HG02623 (cell line): ENCODE results near the gene TMEM107.
A peak's percentile ranks its signal among the peaks of the same experiment; 100 is the strongest.
"Not testable (repeated sequence)": the region's sequence is repeated elsewhere in the genome, so short reads cannot be mapped to it uniquely, and the experiment has no call there.

Experiments used
- ATAC-seq: cut with Tn5 transposase; IDR thresholded peaks from one replicate; pipeline ENCODE4 v1.9.1; 2021; ENCODE audit warnings: moderate library complexity; ENCODE audit not compliant: unreplicated experiment

Gene TMEM107

DNA sequence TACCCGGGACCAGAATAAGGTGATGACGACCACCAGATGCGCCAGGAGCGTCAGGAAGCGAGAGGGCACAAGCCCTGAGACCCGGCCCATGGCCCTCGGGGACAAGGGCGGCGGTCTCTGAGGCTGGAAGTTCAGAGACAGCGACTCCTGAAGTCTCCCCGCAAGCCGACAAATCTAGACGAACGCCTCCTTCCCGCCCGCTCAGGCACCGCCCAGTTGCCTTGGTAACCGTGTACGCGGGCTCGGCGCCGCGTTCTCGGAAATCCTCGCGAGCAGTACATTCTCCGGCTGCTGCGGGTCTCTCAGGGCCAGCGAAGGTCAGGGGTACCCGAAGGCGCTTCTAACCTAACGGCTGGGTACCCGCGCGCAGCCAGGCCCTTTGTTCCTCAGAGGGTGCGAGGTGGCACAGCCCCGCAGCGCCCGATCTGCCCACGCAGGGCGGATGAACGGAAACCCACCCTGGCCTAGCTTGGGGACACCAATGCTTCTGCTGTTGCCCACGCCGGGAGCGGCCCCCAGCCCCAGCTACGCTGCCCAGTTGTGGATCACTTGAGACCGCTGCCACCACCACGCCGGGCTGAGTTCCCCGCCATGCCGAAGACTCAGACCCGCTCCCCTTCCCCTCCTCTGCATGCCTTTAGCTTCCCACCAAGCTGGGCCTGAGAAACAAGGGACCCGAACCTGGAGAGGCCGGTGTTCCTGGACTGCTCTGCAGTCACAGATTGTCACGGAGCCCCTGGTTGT, at the start of gene TMEM107:
TSS of gene TMEM107 (minus strand) at position 184 of the 744 bp plus-strand sequence. CDS start at position 90, 94 bp downstream.
- ATAC-seq, result peak; percentile 33

DNA sequence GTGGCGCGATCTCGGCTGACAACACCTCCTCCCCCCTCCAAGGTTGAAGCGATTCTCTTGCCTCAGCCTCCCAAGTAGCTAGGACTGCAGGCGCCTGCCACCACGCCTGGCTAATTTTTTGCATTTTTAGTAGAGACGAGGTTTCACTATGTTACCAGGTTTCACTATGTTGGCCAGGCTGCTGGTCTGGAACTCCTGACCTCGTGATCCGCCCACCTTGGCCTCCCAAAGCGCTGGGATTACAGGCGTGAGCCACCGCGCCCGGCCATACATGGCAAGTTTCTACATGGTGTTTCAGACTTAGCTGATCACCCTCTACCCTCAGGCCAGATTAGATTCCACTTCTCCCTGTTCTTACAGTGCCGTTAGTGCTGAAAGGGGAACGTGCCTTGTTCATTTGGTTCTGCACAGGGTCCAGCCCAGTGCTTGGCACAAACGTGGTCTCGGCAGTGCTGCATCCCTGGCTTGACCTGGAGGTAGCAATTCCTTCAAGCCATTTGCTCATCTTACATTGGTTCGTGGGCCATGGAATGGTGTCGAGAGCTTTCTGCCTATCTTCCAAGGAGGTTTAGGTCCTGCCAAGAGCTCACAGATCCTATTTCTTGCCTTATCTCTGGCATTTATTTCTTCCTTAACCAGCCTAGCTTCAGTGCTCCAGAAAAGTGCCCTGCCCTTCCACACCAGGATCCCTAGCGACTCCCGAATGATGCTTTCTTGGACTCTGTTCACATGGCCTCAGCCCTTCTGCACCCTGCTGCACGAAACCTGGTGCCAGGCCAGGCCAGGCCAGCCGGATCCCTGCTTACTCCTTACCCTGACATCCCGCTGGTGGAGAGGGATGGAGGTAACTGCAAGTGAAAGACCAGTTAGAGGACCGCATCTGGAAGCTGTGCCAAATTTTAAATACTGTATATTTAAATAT, 49.0 kb upstream of the TMEM107 start:
- ATAC-seq, result no peak

DNA sequence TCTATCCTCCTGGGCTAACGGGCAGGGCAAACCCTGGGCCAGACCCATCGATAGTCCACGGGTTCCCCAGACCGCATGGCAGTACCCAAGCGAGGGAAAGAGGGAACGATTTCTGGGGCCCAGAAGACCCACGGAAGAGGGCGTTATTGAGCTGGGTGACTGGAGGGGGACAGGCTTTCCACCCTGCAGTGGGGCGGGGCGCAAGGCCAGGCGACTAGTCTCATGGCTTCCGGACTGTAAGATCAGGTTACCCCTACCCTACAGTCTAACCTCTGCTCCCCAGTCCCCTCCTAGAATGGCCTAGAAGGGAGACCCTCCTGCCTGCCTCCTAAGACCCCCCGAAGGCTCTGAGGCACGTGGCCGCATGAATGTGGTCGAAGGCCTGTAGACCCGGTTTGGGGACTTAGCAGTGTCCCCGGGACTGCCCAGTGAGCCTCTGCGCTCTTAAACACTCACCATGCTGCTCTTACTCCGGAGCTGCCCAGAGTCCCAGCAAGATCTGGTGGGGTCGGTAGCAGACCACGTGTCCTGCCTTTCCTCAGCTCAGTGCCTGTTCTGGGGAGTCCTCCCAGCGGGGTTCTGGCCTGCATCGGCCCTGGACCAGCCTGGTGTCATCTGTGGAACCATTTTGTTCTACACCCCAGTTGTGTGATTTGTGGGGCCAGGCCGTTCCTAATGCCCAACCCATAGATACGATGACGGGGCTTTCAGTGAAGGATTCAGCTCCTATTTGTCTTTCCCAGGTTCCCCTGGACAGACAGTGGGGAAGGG, 47.4 kb upstream of the TMEM107 start:
- no peak for ATAC-seq

DNA sequence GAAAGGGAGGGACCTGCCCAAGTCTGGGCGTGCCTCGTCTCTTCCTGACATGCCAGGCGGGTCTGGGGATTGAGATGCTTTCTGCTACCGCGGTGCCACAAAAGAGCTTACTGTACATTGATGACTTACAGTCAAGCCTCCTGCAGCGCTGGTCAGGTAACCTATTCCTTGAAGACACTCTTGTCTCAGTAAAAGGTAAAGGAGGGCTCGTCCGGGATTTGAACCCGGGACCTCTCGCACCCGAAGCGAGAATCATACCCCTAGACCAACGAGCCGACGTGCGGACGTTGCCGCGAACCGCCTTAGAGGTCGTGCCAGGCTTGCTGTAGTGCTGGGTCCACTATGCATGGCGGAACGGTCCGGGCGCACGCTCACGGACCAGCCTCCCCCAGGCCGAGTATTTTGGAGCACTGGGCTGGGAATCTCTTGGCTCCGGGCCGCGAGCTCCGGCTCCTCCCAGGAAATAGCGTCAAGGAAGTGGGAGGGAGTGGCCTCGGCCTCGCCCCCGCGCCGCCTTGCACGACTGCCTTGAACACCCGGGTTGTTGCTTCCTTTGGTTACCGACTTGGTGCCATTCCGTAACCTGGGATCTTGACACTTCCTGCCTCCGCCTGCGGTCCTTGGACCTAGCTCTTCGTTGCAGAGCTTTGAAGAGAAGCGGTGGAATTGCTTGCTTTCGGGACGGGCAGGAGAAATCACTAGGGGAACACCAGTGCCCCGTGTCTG, 46.6 kb upstream of the TMEM107 start:
- ATAC-seq, result peak; percentile 17

DNA sequence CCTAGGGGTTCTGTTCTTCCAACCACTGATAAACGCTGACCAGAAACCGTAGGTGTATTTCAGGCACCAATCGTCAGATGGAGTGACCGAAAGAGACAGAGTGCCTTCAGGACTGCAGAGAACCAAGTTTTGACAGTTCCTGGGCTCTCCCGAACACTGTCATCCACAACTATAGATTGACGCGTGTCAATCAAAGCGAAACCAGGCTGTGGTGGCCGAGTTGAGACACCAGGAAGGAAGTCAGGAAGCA, 46.1 kb upstream of the TMEM107 start:
- peak; percentile 31 for ATAC-seq

DNA sequence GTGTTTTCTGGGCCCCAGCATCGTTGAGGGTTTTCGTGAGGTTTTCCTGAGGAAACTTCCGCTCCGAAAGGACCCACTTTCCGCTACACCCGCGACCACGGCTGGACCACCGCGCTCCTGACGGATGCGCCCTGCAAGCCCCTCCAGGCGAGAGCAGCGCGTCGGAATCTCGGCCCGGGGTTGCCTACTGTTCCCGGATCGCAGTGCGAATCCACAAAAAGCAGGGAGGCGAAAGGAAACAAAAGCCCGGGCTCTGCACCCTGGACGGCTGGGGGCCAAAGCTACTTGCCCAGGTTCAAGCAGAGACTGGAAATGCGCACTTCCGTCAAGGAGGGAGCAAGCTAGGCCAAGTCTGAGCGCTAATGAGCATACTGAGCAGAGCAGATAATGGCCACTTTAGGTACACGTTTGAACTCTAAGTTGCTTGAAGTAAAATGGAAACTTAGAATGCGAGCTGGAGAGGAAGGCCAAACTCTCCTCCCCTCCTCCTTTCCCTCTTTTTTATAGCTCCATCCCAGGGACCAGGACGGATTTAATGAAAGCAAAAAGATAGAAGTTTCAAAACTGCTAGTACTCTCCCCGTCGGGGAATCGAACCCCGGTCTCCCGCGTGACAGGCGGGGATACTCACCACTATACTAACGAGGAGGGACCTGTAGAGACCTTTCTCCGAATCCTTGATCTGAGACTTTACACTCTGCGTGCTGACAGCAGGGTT, 45.6 kb upstream of the TMEM107 start:
- ATAC-seq, result peak; percentile 39

DNA sequence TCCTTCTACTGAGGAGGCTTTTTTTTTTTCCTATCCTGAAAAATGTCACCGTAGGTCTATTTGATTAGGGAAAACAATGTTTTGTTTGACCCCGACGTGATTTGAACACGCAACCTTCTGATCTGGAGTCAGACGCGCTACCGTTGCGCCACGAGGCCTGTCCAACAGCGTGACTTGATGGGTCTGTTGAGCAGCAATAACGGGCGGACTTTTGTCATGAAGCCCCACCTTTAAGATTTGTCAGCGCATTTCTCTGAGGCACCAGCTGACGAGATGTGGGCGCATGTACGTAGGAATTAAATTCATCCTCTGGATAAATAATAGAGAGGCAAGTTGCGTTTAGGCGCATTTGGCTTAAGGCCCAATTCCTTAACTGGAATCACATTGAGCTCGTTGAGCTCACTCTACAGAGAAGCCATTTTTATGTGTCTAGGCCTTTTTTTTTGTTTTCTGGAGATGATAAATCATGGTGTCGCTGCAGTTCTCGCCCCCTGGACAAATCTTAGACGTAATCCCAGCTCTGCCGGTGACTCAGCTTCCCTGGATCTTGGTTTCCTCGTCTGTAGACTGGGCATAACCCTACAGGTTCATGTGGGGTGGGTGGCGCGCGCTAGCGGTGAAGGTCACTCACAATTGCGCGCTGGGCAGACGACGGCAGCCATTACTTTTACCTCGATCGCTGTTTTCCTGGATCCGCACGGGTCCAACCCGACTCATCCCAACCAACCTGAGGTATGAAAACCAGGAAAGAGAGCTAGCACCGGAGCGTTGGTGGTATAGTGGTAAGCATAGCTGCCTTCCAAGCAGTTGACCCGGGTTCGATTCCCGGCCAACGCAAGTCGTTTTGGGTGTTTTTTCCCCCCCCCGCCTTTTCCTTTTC, 44.8 kb upstream of the TMEM107 start:
- ATAC-seq, result no peak

DNA sequence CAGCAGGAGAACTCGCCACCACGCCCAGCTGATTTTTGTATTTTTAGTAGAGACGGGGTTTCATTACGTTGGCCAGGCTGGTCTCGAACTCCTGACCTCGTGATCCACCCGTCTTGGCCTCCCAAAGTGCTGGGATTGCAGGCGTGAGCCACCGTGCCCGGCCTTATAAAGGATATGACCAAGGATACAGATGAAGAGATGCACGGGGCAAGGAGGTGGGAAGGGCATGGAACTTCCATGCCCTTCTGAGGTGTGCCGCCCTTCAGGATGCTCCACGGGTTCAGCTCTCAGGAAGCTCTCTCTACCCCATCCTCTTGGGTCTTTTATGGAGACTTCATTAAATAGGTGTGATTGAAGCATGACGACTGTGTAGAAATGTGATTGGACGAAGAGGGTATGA, 37.8 kb upstream of the TMEM107 start:
- ATAC-seq, result not testable (repeated sequence)

DNA sequence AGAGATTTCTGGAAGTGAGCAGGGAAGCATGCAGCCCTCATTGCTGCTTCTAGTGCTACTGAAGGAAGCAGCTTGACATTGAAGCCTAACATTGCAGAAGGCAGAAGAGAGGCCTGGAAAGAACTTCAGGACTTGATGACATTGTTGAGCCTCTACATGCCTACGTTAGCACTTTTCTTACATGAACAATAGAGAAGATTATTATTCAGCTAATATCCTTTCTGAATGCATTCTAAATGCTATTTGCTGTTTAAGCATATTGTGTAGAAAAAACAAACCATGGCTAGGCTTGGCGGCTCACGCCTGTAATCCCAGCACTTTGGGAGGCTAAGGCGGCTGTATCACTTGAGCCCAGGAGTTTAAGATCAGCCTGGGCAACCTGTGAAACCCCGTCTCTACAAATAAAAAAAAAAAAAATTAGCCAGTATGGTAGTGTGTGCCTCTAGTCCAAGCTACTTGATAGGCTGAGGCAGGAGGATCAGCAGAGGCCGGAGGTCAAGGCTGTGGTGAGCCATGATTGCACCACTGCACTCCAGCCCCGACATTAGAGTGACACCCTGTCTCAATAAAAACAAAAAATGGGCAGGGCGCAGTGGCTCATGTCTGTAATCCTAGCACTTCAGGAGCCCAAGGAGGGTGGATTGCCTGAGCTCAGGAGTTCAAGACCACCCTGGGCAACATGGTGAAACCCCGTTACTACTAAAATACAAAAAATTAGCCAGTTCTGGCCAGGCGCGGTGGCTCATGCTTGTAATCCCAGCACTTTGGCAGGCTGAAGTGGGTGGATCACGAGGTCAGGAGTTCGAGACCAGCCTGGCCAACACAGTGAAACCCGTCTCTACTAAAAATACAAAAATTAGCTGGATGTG, 36.4 kb upstream of the TMEM107 start:
- ATAC-seq, result no peak

DNA sequence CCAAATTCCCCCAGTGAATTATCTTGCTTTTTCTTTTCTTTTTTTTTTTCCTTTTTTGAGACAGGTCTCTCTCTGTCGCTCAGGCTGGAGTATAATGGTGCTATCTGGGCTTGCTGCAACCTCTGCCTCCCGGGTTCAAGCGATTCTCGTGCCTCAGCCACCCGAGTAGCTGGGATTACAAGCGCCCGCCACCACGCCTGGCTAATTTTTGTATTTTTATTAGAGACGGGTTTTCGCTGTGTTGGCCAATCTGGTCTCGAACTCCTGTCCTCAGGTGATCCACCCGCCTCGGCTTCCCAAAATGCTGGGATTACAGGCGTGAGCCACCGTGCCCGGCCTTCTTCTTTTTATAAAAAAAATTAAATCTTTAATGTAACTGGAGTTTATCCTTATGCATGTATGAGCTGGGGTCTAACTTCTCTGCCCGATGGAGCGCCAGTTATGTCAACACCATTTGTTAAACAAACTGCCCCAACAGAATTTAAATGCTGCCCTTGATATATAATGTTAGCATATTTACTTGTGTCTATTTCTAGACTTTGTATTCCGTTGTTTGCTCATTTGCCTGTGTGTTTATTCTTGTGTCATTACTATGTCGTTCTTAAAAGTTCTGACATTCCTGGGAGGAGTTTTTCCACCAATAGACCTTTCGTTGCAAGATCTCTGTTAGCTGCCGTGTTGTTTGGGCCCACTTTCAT, 34.7 kb upstream of the TMEM107 start:
- no peak for ATAC-seq

DNA sequence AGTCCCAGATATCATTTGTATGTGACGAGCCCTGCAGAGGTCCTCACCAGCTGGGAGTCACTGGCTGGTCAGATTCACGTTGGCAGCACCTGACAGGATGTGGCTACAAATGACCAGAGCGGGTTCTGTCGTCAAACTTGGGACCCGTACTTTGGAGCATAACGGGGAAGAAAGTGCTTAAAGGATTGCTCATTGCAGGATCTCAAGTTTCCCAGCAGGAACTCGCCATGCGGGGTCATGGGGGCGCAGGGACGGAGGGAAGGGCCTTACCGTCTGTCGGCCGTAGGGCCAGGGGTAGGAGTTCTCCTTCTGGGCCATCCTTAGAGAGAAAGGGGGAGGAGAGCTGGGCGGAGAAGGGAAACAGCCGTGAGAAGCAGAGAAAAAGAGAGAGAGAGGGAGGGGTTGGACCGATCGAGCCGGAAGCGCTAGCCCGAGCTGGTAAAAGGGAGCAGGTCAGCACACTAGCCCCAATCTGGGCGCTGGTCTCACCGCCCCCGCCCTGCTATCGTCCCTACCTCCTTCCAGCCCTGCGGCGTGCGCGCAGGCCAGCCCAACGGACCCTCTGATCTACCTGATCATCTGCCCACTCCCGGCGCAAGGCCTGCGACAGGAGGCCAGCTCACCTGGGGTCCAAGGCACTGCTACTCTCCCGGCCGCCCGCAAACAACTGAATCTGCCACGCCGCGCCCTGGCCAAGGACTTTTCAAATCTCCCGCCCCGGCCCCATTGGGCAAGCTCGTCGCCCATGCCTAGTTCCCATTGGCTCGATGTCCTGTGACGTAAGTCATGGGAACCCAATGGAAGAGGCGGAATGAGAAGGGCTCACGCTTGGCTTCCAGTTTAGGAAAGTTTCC, 34.0 kb upstream of the TMEM107 start, which contains the start of gene AURKB:
TSS of gene AURKB (minus strand) at position 669 of the 854 bp plus-strand sequence. CDS start at position 318, 351 bp downstream.
- ATAC-seq, result peak; percentile 83

DNA sequence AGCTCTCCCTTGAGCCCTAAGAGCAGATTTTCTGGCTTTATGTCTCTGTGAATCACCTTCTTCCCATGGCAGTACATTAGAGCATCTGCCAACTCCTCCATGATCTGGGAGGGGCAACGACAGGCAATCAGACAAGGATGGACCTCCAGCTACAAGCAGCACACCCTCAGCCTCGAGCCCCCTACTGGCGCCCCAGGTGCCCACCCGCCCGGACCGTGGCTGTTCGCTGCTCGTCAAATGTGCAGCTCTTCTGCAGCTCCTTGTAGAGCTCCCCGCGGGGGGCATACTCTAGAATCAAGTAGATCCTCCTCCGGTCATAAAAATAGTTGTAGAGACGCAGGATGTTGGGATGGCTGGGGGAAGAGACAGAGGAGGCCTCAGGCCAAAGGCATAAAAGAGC, 30.4 kb upstream of the TMEM107 start:
- ATAC-seq, result no peak

DNA sequence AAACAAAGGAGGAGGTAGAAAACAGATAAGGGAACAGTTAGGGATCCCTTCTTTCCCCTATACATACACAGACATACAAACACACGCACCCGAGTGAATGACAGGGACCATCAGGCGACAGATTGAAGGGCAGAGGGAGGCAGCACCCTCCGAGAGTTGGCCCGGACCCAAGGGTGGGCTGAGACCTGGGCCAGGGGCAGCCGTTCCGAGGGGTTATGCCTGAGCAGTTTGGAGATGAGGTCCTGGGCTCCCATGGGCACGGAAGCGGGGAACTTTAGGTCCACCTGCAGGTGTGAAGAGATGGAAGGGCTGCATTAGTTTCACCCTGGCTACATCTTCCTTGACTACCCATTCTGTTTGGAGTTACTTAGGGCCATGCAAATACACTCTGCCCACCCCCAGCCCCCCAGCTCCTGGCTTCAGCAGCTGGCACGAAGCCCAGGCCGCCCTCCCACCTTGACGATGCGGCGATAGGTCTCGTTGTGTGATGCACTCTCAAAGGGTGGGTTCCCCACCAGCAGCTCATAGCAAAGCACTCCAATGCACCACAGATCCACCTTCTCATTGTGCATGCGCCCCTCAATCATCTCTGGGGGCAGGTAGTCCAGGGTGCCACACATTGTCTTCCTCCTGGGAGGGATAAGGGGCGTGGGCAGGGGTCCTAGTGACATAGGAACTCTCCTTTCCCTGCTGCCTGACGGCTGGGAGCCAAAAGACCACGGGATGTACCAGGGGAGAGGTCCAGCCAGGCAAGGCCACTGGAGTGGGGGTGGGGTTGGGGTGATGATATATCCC, 28.8 kb upstream of the TMEM107 start:
- no peak for ATAC-seq

DNA sequence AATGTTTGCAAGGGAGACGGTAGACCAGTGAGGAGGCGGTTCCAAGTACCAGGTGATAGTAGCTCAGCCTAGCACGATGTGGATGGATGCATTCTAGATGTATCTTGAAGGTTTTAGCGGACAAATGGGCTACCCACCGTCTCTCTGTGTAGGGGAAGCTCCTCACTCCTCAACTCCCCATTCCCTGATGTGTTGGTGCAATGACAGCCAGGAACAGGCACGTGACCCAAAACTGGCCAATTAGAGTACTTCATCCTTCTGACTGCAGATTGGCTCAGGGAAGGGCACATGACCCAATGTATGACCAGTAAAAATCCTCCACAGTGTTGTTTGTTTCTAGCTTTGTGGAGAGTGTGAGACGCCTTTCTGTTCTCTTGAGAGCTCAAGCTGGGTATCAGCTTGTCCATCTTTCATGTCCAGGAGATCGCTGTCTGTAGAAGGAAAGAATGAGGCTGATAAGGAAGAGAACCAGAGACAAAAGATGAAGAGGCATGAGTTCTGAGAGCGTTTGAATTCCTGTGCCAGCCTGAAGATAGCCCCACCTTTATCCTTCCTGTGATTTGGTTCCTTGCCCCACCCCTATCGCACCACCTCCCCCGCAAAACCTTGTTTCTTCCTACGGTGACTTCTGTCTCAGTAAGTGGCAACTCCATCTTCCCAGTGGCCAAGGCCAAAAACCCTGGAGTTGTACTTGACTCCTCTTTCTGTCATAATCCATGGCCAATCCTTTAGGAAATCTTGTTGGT, 16.1 kb upstream of the TMEM107 start:
- ATAC-seq, result no peak

DNA sequence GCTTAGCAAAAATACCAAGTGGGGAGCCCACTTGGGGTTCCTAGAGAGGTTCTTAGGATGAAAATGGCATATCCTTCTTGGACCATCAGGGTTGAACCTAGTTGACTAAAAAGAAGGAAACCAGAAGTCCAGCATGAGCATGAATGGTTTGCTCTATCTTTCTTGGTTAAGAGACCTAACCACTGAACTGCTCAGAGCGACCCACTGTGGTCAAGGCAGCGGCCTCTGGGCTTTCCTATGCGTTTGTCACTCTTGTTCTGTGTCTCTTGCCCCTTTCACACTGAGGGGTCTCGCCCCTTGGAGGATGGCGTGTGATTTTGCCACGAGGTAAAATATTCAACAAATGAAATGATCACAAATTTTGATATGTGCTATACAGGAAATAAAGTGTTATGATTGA, 14.3 kb upstream of the TMEM107 start:
- no peak for ATAC-seq
